Neural crest cell (in vitro differentiated cells): ENCODE results near the gene LPAR6. TPM values are rescaled to one million over a fixed set of nuclear protein-coding genes. Genes with fewer than 3 reads are reported as not detected.

Source experiments
- DNase-seq: peaks from one replicate; pipeline ENCODE4 v3.0.0; 2021; ENCODE audit warnings: low read depth, mixed read lengths, low spot score
- H3K27ac Mint-ChIP-seq: one replicate; pipeline ENCODE4 v1.8.0; 2021; ENCODE audit warnings: mild to moderate bottlenecking, mixed read lengths; ENCODE audit not compliant: unreplicated experiment
- H3K27me3 Mint-ChIP-seq: 2 replicates; pipeline ENCODE4 v1.8.0; 2021; ENCODE audit warnings: low read depth, mild to moderate bottlenecking, mixed read lengths
- H3K36me3 Mint-ChIP-seq: 2 replicates; pipeline ENCODE4 v1.8.0; 2021; ENCODE audit warnings: low read depth, mild to moderate bottlenecking, mixed read lengths
- H3K4me1 Mint-ChIP-seq: 2 replicates; pipeline ENCODE4 v1.8.0; 2021; ENCODE audit warnings: mixed read lengths
- H3K4me3 Mint-ChIP-seq: one replicate; pipeline ENCODE4 v1.8.0; 2021; ENCODE audit warnings: mild to moderate bottlenecking, mixed read lengths
- H3K9me3 Mint-ChIP-seq: 2 replicates; pipeline ENCODE4 v1.8.0; 2021; ENCODE audit warnings: mixed read lengths
- total RNA-seq: library from RNA; stranded (reverse); gene quantifications from 2 replicates; pipeline ENCODE4 v1.2.1, GENCODE V29; 2021
- TF ChIP-seq, protein P1 (sequence below): fragments of 200-600 bp; sonication (generic); conservative IDR thresholded peaks from 2 replicates; pipeline ENCODE4 v1.5.0; 2021; ENCODE audit warnings: antibody characterized with exemption, mild to moderate bottlenecking

Gene LPAR6
- total RNA-seq, 1 donor from 2014 or later = 22.3 TPM

DNA sequence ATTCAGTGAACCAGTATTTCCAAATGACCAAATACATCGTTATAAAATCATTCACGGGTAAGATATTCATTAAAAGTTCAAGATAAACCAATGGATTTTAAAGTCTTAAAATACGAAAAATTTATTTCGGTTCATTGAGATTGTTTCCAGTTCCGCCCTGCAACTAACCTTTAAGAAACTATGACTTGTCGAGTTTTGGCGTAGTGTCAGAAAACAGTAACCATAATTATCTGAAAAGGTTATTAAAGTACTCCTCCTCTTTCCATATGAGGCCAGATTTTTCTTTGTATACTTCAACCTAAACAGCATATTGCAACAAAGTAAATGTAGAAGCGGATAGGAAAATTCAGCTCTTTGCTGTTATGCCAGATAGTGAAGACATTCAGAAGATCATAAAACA is 26.1 kb downstream of the LPAR6 start:
- peaks cover 12% of the 10 kb centered on the region for H3K36me3 Mint-ChIP-seq

DNA sequence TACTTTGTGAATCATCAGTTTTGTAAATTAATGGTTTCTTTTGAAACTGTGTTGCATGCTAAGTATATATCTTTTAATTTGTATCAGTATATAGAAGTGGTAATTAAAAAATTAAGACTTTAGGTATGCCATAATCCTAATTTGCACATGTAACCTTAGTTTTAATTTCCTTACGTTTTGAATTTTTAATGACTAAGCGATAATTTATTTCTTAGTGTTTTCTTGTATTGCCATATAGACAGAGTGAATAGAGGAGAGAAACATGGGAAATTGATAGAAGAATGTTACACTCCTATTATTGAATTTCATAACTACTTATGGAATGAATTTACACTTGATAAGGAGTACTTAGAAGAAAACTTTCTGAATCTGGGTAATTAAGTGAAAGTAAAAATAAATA is 29.5 kb downstream of the LPAR6 start:
- no peaks in the 10 kb centered on the region for H3K27me3 Mint-ChIP-seq
- H3K36me3 Mint-ChIP-seq = peaks cover 20% of the 10 kb centered on the region
- no peak overlapping the region for H3K27ac Mint-ChIP-seq
- H3K4me3 Mint-ChIP-seq = no peak overlapping the region
- no peaks in the 10 kb centered on the region for H3K9me3 Mint-ChIP-seq
- no peak for DNase-seq
- TF ChIP-seq, protein P1, sequence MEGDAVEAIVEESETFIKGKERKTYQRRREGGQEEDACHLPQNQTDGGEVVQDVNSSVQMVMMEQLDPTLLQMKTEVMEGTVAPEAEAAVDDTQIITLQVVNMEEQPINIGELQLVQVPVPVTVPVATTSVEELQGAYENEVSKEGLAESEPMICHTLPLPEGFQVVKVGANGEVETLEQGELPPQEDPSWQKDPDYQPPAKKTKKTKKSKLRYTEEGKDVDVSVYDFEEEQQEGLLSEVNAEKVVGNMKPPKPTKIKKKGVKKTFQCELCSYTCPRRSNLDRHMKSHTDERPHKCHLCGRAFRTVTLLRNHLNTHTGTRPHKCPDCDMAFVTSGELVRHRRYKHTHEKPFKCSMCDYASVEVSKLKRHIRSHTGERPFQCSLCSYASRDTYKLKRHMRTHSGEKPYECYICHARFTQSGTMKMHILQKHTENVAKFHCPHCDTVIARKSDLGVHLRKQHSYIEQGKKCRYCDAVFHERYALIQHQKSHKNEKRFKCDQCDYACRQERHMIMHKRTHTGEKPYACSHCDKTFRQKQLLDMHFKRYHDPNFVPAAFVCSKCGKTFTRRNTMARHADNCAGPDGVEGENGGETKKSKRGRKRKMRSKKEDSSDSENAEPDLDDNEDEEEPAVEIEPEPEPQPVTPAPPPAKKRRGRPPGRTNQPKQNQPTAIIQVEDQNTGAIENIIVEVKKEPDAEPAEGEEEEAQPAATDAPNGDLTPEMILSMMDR = no peak
- H3K4me1 Mint-ChIP-seq = no peaks in the 10 kb centered on the region

More for the DNA sequence above, 26.1 kb downstream of the LPAR6 start:
- H3K4me3 Mint-ChIP-seq = no peak overlapping the region
- H3K27ac Mint-ChIP-seq = no peak overlapping the region
- DNase-seq = no peak
- no peaks in the 10 kb centered on the region for H3K27me3 Mint-ChIP-seq
- no peaks in the 10 kb centered on the region for H3K4me1 Mint-ChIP-seq
- H3K9me3 Mint-ChIP-seq = no peaks in the 10 kb centered on the region
- TF ChIP-seq, protein P1 = no peak

GRCh38 chr13:48380581-48380980 is 32.3 kb downstream of the LPAR6 start:
- no peak for DNase-seq
- Mint-ChIP-seq H3K4me1 (no peaks in the 10 kb centered on the region), H3K36me3 (peaks cover 23% of the 10 kb centered on the region), H3K27me3 (no peaks in the 10 kb centered on the region), H3K27ac (no peak overlapping the region), H3K9me3 (no peaks in the 10 kb centered on the region), H3K4me3 (no peak overlapping the region)
- TF ChIP-seq, protein P1 = no peak

DNA sequence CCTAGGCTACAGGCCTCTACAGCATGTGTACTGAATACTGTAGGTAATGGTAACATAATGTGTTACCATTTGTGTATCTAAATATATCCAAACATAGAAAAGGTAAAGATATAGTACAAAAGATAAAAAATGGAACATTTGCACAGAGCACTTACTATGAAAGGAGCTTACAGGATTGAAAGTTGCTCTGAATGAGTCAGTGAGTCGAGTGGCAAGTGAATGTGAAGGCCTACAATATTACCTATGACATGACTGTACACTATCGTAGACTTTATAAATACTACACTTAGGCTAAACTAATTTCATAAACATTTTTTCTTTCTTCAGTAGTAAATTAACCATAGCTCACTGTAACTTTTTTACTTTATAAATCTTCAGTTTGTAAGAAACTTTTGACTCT is 35.1 kb downstream of the LPAR6 start:
- DNase-seq = no peak
- peaks cover 27% of the 10 kb centered on the region for H3K36me3 Mint-ChIP-seq
- no peak overlapping the region for H3K27ac Mint-ChIP-seq
- H3K4me1 Mint-ChIP-seq = no peaks in the 10 kb centered on the region
- no peaks in the 10 kb centered on the region for H3K9me3 Mint-ChIP-seq
- no peak overlapping the region for H3K4me3 Mint-ChIP-seq
- no peaks in the 10 kb centered on the region for H3K27me3 Mint-ChIP-seq
- TF ChIP-seq, protein P1 = no peak

DNA sequence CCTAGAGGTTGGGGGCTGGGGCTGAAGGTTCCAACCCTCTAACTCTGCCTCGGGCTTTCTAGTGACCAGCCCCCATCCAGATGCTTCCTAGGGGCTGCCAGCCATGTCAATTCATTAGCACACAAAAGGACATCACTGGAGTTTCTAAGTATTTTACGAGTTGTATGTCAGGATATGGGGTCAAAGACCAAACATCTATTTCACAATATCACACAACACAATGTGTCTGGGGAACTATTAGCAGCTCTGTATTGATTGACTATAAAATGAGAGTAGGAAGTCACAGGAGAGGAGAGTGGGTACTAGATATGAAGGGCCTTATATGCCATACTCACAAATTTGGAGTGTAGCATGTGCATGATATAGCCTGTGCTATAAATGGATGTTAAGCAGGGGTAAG is 42.1 kb downstream of the LPAR6 start:
- TF ChIP-seq, protein P1 = no peak
- no peaks in the 10 kb centered on the region for H3K9me3 Mint-ChIP-seq
- H3K4me1 Mint-ChIP-seq = no peaks in the 10 kb centered on the region
- H3K27ac Mint-ChIP-seq = no peak overlapping the region
- DNase-seq = no peak
- peaks cover 24% of the 10 kb centered on the region for H3K36me3 Mint-ChIP-seq
- no peaks in the 10 kb centered on the region for H3K27me3 Mint-ChIP-seq
- H3K4me3 Mint-ChIP-seq = no peak overlapping the region

DNA sequence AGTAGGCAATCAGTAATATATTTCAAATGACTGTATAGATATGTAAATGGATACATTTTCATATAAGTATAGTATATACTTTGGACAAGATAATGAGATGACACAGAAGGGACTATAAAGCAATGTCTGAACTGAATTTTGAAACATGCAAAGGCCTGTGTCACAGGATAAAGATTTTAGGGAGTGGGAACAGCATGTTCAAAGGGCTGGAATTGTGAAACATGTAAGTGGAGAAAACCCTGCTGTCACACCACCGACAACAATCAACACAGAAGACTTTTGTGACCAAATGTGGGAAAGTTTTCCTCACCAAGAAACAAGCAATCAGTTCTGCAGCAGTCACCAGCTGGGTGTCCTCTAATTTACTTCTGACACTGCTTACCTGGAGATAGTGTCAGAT is 42.9 kb downstream of the LPAR6 start:
- TF ChIP-seq, protein P1 = no peak
- no peaks in the 10 kb centered on the region for H3K9me3 Mint-ChIP-seq
- H3K27me3 Mint-ChIP-seq = no peaks in the 10 kb centered on the region
- DNase-seq = no peak
- H3K27ac Mint-ChIP-seq = no peak overlapping the region
- peaks cover 23% of the 10 kb centered on the region for H3K36me3 Mint-ChIP-seq
- no peak overlapping the region for H3K4me3 Mint-ChIP-seq
- H3K4me1 Mint-ChIP-seq = no peaks in the 10 kb centered on the region
